BLaER1 (cell line): ENCODE results near the gene CDH23.

Experiments used
- H3K27ac ChIP-seq: shearing (Covaris generic); formaldehyde crosslinking; 2 replicates; pipeline ENCODE4 v1.8.1; 2022
- H3K27me3 ChIP-seq: shearing (Covaris generic); formaldehyde crosslinking; 2 replicates; pipeline ENCODE4 v1.8.1; 2022
- H3K36me3 ChIP-seq: shearing (Covaris generic); formaldehyde crosslinking; 2 replicates; pipeline ENCODE4 v1.8.1; 2022
- H3K4me1 ChIP-seq: shearing (Covaris generic); formaldehyde crosslinking; 2 replicates; pipeline ENCODE4 v1.8.1; 2022
- H3K4me2 ChIP-seq: shearing (Covaris generic); formaldehyde crosslinking; 2 replicates; pipeline ENCODE4 v1.8.1; 2022
- H3K4me3 ChIP-seq: shearing (Covaris generic); formaldehyde crosslinking; 2 replicates; pipeline ENCODE4 v1.8.1; 2022
- H3K9ac ChIP-seq: shearing (Covaris generic); formaldehyde crosslinking; 2 replicates; pipeline ENCODE4 v1.8.1; 2022
- H3K9me3 ChIP-seq: shearing (Covaris generic); formaldehyde crosslinking; 2 replicates; pipeline ENCODE4 v1.8.1; 2022
- H4K20me1 ChIP-seq: shearing (Covaris generic); formaldehyde crosslinking; 2 replicates; pipeline ENCODE4 v1.8.1; 2022
- Cebpa-rat ChIP-seq: shearing (Covaris generic); IDR thresholded peaks from 2 replicates; pipeline ENCODE4 v1.8.1; 2022

Gene CDH23

DNA sequence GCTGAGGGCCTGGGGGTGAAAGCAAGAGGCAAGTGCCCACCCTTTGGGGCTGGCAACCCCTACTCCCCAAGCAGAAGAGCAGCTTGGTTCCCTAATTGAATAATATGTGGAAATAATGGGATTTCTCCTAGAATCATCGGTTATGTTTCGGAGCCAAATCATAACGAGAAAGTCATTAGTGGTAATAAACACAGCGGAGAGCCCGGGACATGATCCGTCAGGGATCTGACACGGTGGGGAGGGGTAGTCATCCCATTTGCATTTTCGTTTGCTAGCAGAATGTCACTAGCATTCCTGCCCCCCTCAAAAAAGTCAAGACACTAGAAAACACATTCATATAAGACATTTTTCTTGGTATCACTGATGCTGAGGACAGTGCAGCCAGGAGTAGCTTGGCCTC is 140.4 kb downstream of the CDH23 start:
- TF ChIP-seq Cebpa-rat = no peak
- Histone ChIP-seq H3K4me1 (peaks cover 9% of the 10 kb centered on the region), H3K4me3 (no peak overlapping the region)

DNA sequence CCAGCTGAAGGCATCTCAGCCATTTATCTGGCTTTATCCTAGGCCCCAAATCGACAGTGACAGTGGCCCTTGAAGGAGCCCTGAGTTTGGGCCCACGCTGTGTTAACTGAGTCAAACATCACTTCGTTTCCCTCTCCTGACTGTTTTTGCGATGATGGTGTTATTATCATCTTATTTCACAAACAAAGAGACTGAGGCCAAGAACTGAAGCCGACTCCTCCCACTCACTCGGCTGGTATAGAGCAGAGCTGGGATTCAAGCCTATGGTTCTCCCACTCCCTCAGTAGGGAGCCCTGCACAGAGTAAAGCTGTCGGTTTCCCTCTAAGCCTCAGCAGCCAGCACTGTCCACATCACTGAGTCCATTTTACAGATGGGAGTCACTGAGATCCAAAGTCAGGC is 141.0 kb downstream of the CDH23 start:
- Histone ChIP-seq H3K4me2 (no peak overlapping the region), H3K36me3 (no peaks in the 10 kb centered on the region), H4K20me1 (no peaks in the 10 kb centered on the region), H3K4me1 (peaks cover 10% of the 10 kb centered on the region), H3K27ac (no peak overlapping the region), H3K4me3 (no peak overlapping the region), H3K27me3 (no peaks in the 10 kb centered on the region), H3K9me3 (no peaks in the 10 kb centered on the region), H3K9ac (no peak overlapping the region)
- TF ChIP-seq Cebpa-rat = no peak

More for the DNA sequence above, 140.4 kb downstream of the CDH23 start:
- Histone ChIP-seq H3K27me3 (no peaks in the 10 kb centered on the region), H3K9ac (no peak overlapping the region), H3K36me3 (no peaks in the 10 kb centered on the region), H3K9me3 (no peaks in the 10 kb centered on the region), H4K20me1 (no peaks in the 10 kb centered on the region), H3K27ac (no peak overlapping the region), H3K4me2 (no peak overlapping the region)

DNA sequence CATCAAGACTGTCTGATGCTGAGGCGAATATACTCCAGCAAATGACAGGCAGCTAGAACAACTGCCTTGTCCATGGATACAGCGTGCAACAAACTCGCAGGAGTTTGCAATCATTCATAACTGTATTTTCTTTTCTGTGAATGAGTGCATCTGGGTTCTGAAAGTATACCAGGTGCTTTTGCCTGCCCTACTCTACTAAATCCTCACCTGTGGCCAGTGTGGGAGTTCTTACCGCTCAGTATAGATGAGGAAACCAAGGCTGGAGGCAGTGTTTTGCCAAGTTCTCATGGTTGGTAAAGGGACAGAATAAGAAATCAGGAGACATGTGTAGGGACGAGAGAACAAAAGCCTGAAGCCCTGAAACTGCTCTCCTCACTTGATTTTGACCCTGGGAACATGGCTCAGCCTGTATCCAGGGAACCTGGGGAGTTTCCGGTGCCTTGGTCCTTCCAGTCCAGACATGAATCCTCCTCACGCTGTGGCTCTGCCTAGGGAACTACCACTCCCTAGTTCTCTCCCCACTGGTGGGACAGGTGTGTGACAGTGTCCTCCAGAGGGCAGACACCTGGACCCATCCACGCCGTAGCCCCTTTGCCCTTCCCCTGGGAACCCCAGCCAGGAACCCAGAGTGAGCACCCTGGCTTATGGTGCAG is 142.0 kb downstream of the CDH23 start:
- peaks cover 21% of the 10 kb centered on the region for H3K4me1 ChIP-seq
- no peak overlapping the region for H3K4me3 ChIP-seq
- TF ChIP-seq Cebpa-rat = no peak
- no peak overlapping the region for H3K27ac ChIP-seq
- H3K9ac ChIP-seq = no peak overlapping the region
- H3K9me3 ChIP-seq = no peaks in the 10 kb centered on the region
- no peaks in the 10 kb centered on the region for H4K20me1 ChIP-seq
- no peaks in the 10 kb centered on the region for H3K36me3 ChIP-seq
- H3K27me3 ChIP-seq = no peaks in the 10 kb centered on the region
- 0 out of 2 replicates have a peak overlapping the region, but pooled peaks have one; percentile 14 for H3K4me2 ChIP-seq

DNA sequence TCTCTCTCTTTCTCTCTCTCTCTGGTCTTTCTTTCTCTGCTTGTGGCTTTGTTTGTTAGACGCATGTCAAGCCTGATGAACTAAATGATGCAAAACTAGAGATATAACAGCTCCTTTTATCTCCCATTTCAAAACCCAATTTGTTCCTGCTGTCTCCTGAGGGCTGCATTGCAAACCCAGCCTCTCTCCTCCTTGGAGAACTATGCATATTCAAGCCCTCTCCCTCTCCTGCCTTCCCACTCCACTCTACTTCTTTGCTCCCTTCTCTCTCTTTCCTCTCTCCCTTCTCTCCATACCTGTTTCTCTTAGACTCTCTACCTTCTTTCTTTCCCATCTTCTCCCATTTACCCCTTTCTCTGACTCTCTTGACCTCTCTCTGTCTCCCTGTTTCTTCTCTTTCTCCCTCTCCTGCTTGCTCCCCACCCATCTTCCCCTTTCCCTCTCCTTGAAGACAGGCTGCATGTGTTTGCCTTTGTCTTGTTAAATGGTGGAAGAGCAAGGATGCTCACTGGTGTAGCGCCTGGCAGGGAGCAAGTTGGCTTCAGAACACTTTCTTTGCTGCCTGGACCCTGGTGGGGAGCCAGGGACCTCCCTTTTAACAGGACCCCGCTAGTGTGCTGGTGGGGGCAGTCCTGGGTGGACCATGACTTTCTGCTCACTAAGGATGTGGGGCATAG is 142.9 kb downstream of the CDH23 start:
- no peak for TF ChIP-seq Cebpa-rat
- Histone ChIP-seq H3K27ac (no peak overlapping the region), H3K4me3 (no peak overlapping the region), H3K36me3 (no peaks in the 10 kb centered on the region), H4K20me1 (no peaks in the 10 kb centered on the region), H3K4me1 (peaks cover 29% of the 10 kb centered on the region), H3K9me3 (no peaks in the 10 kb centered on the region), H3K4me2 (0 out of 2 replicates have a peak overlapping the region, but pooled peaks have one; percentile 14), H3K27me3 (no peaks in the 10 kb centered on the region), H3K9ac (no peak overlapping the region)

DNA sequence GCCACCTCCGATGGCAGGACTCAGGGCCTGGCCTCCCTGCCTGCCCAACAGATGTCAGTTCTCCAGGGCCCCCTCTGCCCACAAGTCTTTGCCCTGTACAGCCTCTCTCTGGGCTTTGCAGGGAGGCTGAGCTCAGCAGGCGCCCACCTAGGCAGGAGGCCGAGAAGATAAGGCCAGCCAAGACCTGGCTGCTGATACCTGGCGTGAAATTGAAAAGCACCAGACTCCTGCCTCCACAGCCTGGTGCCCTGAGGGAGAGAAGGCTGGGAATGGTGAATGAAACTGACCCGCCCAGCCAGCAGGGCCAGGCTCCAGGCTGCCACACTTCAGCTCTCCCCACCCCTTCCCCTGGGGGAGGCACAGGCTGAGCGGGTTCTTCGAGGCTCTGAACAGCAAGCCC is 145.8 kb downstream of the CDH23 start:
- Histone ChIP-seq H3K27me3 (no peaks in the 10 kb centered on the region), H3K4me3 (no peak overlapping the region), H3K4me2 (peak overlapping the region; percentile 67; the same call in 1 of the 2 replicates), H3K27ac (peak overlapping the region; percentile 35; the same call in 1 of the 2 replicates), H3K9ac (no peak overlapping the region), H4K20me1 (no peaks in the 10 kb centered on the region), H3K36me3 (no peaks in the 10 kb centered on the region), H3K9me3 (no peaks in the 10 kb centered on the region), H3K4me1 (peaks cover 44% of the 10 kb centered on the region)
- TF ChIP-seq Cebpa-rat = no peak

DNA sequence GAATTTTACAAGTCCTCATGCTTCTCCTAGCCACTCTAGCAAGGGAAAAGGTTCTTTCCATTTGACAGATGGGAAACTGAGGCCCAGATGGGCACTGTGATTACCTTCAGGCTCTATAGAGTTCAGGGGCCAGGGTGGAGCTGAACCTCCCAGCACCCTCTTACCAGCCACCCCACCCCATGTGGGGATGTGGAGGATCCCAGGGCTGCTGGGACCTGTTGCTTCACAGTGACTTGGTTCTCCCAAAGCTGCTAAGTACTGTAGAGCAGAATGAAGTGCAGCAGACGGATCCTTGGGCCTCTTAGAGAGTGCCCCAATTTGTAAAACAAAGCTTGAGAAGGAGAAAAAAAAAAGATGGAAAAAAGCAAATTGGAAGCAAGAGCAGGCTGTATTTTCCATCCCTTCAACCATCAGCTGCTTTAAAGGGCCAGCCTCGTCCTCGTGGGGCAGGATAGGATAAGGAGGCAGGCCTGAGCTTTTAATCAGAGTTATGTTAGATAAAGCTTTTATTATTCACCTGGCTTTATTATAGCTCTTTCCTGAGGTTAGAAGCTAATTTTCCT is 147.0 kb downstream of the CDH23 start:
- no peak for TF ChIP-seq Cebpa-rat
- Histone ChIP-seq H3K4me1 (peaks cover 56% of the 10 kb centered on the region), H3K27me3 (no peaks in the 10 kb centered on the region), H3K27ac (peak overlapping the region; percentile 35; the same call in 1 of the 2 replicates), H3K9ac (peak overlapping the region; percentile 15; the same call in 1 of the 2 replicates), H3K36me3 (no peaks in the 10 kb centered on the region), H3K4me2 (peak overlapping the region; percentile 67), H3K4me3 (no peak overlapping the region), H4K20me1 (no peaks in the 10 kb centered on the region), H3K9me3 (no peaks in the 10 kb centered on the region)

DNA sequence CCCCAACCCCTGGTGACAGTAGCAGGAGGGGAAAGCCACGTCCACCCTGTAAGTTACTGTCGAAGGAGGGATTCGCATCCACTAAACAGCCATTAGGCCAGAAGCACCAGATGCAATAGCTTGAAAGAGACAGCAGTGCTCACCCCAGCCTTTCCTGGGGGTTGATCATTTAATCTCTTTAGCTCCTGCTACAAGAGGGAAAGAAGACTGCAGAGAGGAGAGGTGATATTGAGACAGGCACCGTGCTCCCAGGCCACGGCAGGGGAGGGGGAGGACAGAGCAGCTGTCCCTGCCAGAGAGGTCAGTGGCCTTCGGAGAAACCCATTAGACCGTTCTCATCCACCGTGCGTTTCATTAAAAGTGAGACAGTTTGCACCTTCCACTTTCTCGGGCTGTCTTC is 148.3 kb downstream of the CDH23 start:
- no peak for TF ChIP-seq Cebpa-rat
- Histone ChIP-seq H3K9me3 (no peaks in the 10 kb centered on the region), H3K27me3 (no peaks in the 10 kb centered on the region), H4K20me1 (no peaks in the 10 kb centered on the region), H3K9ac (no peak overlapping the region), H3K4me1 (peaks cover 58% of the 10 kb centered on the region), H3K4me2 (no peak overlapping the region), H3K36me3 (no peaks in the 10 kb centered on the region), H3K27ac (no peak overlapping the region), H3K4me3 (no peak overlapping the region)

DNA sequence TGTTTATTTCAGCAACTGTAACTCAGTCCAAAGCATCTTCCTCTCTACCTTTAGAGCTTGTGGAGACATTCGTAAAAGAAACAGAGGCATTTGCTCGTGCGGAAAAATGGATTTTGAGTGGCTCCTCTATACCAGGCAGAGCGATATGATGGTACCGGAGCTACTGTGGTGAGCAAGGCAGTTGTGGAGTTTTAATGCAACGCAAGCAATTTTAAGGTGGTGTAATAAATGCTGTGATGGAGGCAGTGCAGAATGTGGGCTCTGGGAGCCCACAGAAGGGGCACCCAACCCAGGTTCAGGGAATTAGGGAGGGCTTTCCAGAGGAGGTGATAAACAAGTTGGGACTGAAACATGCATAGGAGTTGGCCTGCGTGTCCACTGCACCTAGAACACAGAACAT is 149.5 kb downstream of the CDH23 start:
- no peaks in the 10 kb centered on the region for H4K20me1 ChIP-seq
- TF ChIP-seq Cebpa-rat = no peak

DNA sequence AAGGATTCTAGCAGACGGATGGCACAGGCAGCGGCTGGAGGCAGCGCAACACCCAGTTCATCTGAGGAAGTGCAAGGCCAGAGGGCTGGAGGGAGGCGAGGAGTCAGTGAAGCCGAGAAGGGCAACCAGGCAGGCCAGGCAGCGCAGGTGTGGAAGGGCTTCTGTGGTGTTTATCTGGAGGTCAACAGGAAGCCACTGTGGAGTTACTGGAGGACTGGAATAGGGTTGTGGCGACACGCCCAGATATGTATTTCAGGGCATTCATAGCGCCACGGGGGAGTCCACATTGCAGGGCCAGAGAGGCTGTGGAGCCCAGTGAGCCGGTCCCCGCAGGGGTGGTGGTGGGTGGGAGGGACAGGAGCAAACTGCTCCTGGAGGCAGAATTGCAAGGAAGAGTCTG is 150.6 kb downstream of the CDH23 start:
- TF ChIP-seq Cebpa-rat = no peak
- Histone ChIP-seq H3K4me2 (peak overlapping the region; percentile 70), H3K9me3 (no peaks in the 10 kb centered on the region)

More for the DNA sequence above, 149.5 kb downstream of the CDH23 start:
- Histone ChIP-seq H3K4me2 (no peak overlapping the region), H3K27ac (no peak overlapping the region), H3K4me3 (no peak overlapping the region), H3K27me3 (no peaks in the 10 kb centered on the region), H3K9me3 (no peaks in the 10 kb centered on the region), H3K9ac (no peak overlapping the region), H3K4me1 (peaks cover 58% of the 10 kb centered on the region), H3K36me3 (no peaks in the 10 kb centered on the region)

More for the DNA sequence above, 150.6 kb downstream of the CDH23 start:
- no peak overlapping the region for H3K9ac ChIP-seq
- no peak overlapping the region for H3K27ac ChIP-seq
- peaks cover 58% of the 10 kb centered on the region for H3K4me1 ChIP-seq
- H3K27me3 ChIP-seq = no peaks in the 10 kb centered on the region
- no peaks in the 10 kb centered on the region for H3K36me3 ChIP-seq
- H3K4me3 ChIP-seq = no peak overlapping the region
- H4K20me1 ChIP-seq = no peaks in the 10 kb centered on the region
